Measurements from ENCODE around the gene CLSTN2. TPM values are rescaled to one million over a fixed set of nuclear protein-coding genes. Genes with fewer than 3 reads are reported as not detected.

CLSTN2 gene
- total and polyA plus RNA-seq, 2 of the 4 experiments (the other 2 are of a cell fraction): under 0.01 to 0.07 TPM

DNA sequence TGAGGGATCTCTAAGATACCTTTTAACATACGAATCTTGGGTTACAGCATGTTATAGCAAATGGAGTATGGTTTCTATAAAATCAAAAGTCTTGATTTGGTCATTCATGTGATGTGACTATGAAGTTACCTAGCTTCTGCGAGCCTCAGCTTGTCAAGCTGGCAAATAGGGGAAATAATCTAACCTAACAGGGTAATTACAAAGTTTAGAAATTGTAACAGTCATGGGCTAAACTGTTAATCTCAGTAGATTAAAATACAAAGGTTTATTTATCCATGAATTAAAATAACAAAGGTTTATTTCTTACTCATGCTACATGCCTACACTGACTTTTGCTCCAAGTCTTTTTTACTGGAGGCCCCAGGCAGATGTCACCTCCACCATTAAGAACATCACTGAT is 359.1 kb downstream of the CLSTN2 start:
- Histone ChIP-seq H4K91ac (ENCODE audit: insufficient read depth, low read depth, low read length) (no peak overlapping the region), H3K23ac (ENCODE audit: low read depth, low read length) (no peak overlapping the region), H3K18ac (ENCODE audit: low read depth, low read length) (no peak overlapping the region), H3K27ac (ENCODE audit: insufficient read depth, low read length) (no peak overlapping the region), H2AK5ac (ENCODE audit: low read depth, low read length) (no peak overlapping the region), H4K8ac (ENCODE audit: low read depth in 2 of 2, low read length in 2 of 2) (no peak overlapping the region), H3K4me1 (ENCODE audit: control insufficient read depth, insufficient read depth, low read length) (no peaks in the 10 kb centered on the region), H3K36me3 (ENCODE audit: control insufficient read depth, insufficient read depth, low read length) (no peaks in the 10 kb centered on the region), H3K9me1 (ENCODE audit: insufficient read depth, low read length) (no peaks in the 10 kb centered on the region), H4K20me1 (ENCODE audit: insufficient read depth, low read length) (no peaks in the 10 kb centered on the region), H3K27me3 (ENCODE audit: control insufficient read depth, insufficient read depth, low read length) (no peaks in the 10 kb centered on the region), H3K14ac (replicated peaks; ENCODE audit: low read depth, low read length) (no peak overlapping the region), H3K9ac (ENCODE audit: low read depth, low read length) (no peak overlapping the region), H2BK15ac (ENCODE audit: low read depth, low read length) (no peak overlapping the region), H2BK5ac (ENCODE audit: low read depth, low read length, poor library complexity, severe bottlenecking) (no peak overlapping the region), H2BK120ac (ENCODE audit: low read depth, low read length) (no peak overlapping the region), H4K5ac (ENCODE audit: low read depth, low read length) (no peak overlapping the region), H3K4me2 (ENCODE audit: low read depth, low read length) (no peak overlapping the region), H3K9me3 (ENCODE audit: control insufficient read depth, insufficient read depth, low read length) (no peaks in the 10 kb centered on the region), H3K56ac (ENCODE audit: extremely low read depth, insufficient read depth, low read length) (no peak overlapping the region), H2AK9ac (replicated peaks; ENCODE audit: low read depth, low read length, poor library complexity) (no peak overlapping the region), H3K4ac (ENCODE audit: low read depth, low read length) (no peak overlapping the region), H3K4me3 (ENCODE audit: insufficient read depth, low read depth, low read length) (no peak overlapping the region), H2BK20ac (ENCODE audit: low read depth, low read length) (no peak overlapping the region), H2AFZ (replicated peaks; ENCODE audit: low read length, poor library complexity) (no peak overlapping the region), H3K79me1 (ENCODE audit: low read depth in 1 of 2, low read length in 2 of 2) (no peaks in the 10 kb centered on the region)
- DNase-seq: no peak
- no peak for ATAC-seq (ENCODE audit: low read depth)
- no TSS peak for BruUV-seq (replicated peaks)
- WGBS, 2 experiments (ENCODE audit: extremely low coverage in 2 of 2, insufficient read length in 1 of 2): no CpG with 5 or more reads among the region's 2 CpGs
- in situ Hi-C loops (cut with MboI; ENCODE audit: low sequenced_read_pairs): no loop called here
- intact Hi-C loops (cut with micrococcal nuclease): no loop called here
- POLR2A ChIA-PET (ENCODE audit: unreplicated experiment): no interaction called here
- dilution Hi-C loops (cut with HindIII; ENCODE audit: low sequenced_read_pairs, unreplicated experiment): no loop called here
- TF ChIP-seq, protein P1, sequence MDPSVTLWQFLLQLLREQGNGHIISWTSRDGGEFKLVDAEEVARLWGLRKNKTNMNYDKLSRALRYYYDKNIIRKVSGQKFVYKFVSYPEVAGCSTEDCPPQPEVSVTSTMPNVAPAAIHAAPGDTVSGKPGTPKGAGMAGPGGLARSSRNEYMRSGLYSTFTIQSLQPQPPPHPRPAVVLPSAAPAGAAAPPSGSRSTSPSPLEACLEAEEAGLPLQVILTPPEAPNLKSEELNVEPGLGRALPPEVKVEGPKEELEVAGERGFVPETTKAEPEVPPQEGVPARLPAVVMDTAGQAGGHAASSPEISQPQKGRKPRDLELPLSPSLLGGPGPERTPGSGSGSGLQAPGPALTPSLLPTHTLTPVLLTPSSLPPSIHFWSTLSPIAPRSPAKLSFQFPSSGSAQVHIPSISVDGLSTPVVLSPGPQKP (IDR thresholded peaks at IDR 0.05; ENCODE audit: borderline replicate concordance, low read depth, low read length): no peak
- no peak for TF ChIP-seq SMC3 (IDR thresholded peaks at IDR 0.05; ENCODE audit: low read depth, low read length)
- TF ChIP-seq NFE2L2 (IDR thresholded peaks at IDR 0.05; ENCODE audit: low read depth, low read length): no peak
- TF ChIP-seq RAD21 (IDR thresholded peaks at IDR 0.05; ENCODE audit: low read length): no peak
- no peak for TF ChIP-seq CEBPB (IDR thresholded peaks at IDR 0.05; ENCODE audit: low read depth, low read length)
- TF ChIP-seq, protein P2, sequence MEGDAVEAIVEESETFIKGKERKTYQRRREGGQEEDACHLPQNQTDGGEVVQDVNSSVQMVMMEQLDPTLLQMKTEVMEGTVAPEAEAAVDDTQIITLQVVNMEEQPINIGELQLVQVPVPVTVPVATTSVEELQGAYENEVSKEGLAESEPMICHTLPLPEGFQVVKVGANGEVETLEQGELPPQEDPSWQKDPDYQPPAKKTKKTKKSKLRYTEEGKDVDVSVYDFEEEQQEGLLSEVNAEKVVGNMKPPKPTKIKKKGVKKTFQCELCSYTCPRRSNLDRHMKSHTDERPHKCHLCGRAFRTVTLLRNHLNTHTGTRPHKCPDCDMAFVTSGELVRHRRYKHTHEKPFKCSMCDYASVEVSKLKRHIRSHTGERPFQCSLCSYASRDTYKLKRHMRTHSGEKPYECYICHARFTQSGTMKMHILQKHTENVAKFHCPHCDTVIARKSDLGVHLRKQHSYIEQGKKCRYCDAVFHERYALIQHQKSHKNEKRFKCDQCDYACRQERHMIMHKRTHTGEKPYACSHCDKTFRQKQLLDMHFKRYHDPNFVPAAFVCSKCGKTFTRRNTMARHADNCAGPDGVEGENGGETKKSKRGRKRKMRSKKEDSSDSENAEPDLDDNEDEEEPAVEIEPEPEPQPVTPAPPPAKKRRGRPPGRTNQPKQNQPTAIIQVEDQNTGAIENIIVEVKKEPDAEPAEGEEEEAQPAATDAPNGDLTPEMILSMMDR (conservative IDR thresholded peaks at IDR 0.05; ENCODE audit: low read depth, low read length): no peak
- no peak for TF ChIP-seq FOS (IDR thresholded peaks at IDR 0.05; ENCODE audit: low read depth, low read length)
- TF ChIP-seq CHD1 (IDR thresholded peaks at IDR 0.05; ENCODE audit: low read depth, low read length): no peak
- TF ChIP-seq RFX5 (IDR thresholded peaks at IDR 0.05; ENCODE audit: low read depth, low read length): no peak
- TF ChIP-seq MAZ (IDR thresholded peaks at IDR 0.05; ENCODE audit: borderline replicate concordance, low read depth, low read length): no peak
- TF ChIP-seq, protein P3, sequence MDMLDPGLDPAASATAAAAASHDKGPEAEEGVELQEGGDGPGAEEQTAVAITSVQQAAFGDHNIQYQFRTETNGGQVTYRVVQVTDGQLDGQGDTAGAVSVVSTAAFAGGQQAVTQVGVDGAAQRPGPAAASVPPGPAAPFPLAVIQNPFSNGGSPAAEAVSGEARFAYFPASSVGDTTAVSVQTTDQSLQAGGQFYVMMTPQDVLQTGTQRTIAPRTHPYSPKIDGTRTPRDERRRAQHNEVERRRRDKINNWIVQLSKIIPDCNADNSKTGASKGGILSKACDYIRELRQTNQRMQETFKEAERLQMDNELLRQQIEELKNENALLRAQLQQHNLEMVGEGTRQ (IDR thresholded peaks at IDR 0.05; ENCODE audit: low read depth, low read length): no peak
- TF ChIP-seq POLR2A (IDR thresholded peaks at IDR 0.05; ENCODE audit: low read depth, low read length): no peak
- no peak for TF ChIP-seq MAFK (IDR thresholded peaks at IDR 0.05; ENCODE audit: low read depth, low read length)
- CTCF ChIA-PET: no interaction called here

Measured in IMR-90 (cell line).